ENCODE data around the gene FBXO9.

DNA sequence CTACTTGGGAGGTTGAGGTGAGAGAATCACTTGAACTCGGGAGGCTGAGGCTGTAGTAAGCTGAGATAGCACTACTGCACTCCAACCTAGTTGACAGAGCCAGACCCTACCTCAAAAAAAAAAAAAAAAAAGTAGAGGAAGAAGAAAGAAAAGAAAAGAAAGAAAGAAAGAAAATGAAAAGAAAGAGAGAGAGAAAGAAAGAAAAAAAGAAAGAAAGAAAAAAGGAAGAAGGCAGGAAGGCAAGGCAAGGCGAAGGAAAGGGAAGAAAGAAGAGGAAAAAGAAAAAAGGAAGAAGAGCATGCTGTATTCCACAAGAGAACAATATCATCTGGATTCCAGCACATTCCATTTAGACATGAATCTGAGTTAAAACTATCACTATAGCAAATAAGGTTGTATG is 79.6 kb downstream of the FBXO9 start:
- TF ChIP-seq, protein P1, sequence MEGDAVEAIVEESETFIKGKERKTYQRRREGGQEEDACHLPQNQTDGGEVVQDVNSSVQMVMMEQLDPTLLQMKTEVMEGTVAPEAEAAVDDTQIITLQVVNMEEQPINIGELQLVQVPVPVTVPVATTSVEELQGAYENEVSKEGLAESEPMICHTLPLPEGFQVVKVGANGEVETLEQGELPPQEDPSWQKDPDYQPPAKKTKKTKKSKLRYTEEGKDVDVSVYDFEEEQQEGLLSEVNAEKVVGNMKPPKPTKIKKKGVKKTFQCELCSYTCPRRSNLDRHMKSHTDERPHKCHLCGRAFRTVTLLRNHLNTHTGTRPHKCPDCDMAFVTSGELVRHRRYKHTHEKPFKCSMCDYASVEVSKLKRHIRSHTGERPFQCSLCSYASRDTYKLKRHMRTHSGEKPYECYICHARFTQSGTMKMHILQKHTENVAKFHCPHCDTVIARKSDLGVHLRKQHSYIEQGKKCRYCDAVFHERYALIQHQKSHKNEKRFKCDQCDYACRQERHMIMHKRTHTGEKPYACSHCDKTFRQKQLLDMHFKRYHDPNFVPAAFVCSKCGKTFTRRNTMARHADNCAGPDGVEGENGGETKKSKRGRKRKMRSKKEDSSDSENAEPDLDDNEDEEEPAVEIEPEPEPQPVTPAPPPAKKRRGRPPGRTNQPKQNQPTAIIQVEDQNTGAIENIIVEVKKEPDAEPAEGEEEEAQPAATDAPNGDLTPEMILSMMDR (conservative IDR thresholded peaks at IDR 0.05) = no peak
- no peak for TF ChIP-seq ZFX (IDR thresholded peaks at IDR 0.05)
